RWPE1 (cell line): Measurements from ENCODE around the gene CSPG4.
A peak's percentile ranks its signal among the peaks of the same experiment; 100 is the strongest.
"Not testable (repeated sequence)": the region's sequence is repeated elsewhere in the genome, so short reads cannot be mapped to it uniquely, and the experiment has no call there.

Experiments
- CTCF ChIA-PET: fragments of 350-600 bp; sonication (Branson Sonifier 250); formaldehyde crosslinking; extraction: SDS; loops from one replicate; lab custom pipeline; 2021; lab: Yijun Ruan, JAX
- POLR2A ChIA-PET: fragments of 400-600 bp; formaldehyde crosslinking; extraction: SDS; loops from one replicate; lab custom pipeline; 2020; ENCODE audit warnings: antibody characterized with exemption; ENCODE audit not compliant: low non-redundant PET; lab: Yijun Ruan, JAX
- DNase-seq: peaks from one replicate; pipeline ENCODE4 v3.0.0; 2012; ENCODE audit warnings: low spot score
- H3K27ac ChIP-seq: fragments of 450-650 bp; 2 replicates; pipeline ENCODE4 v1.5.1; 2017
- TF ChIP-seq, protein P1 (sequence below): fragments of 450-650 bp; conservative IDR thresholded peaks from 2 replicates; pipeline ENCODE4 v1.5.1; 2017; ENCODE audit warnings: low read depth, mild to moderate bottlenecking

The CSPG4 gene

DNA sequence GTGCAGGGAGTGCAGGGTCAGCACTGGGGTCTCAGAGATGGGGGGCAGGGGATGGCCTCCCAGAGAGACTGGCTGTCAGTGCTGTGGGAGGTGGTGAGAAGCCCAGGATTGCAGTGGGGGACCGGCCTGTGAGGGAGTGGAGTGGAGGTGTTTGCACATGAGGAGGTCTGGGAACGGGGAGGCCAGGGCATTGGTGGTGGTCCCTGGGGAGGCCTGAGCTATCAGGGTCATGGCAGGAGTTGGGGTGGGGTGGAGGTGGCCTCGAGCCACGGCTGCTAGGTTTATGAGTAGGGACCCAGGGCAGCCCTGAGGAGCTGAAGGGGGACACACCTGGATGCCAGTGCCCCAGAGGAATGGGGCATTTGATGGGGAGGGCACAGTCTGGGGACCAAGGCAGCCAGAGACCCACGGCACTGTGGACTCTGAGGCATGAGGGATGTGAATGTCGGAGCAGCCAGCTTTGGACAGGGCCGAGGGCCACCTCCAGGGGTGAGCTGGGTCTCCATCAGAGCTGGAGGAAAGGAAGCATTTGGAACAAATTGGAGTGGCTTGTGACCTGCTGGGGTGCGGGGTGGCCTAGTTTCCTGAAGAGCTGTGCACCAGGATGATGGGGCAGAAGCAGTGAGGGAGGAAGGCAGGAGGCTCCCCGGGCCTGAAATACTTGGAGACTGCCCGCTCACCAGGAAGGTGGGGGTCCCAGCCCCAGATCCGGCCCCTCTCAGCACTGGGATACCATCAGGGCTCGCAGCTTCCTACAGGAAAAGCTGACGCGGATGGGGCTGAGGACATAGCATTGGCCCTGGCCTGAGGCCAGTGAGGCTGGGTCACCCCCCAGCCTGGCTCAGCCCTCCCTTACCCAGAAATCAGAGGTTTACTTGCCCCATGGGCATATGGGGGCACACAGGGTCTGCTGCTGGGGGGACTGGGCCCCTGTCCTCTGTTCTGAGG, 9.5 kb upstream of the CSPG4 start:
- CTCF ChIA-PET: interaction anchor here (0.6 to 1.7 kb wide), 4 partner anchors 21 to 80 kb away, joined by 3 to 4 read pairs (median 4); no protein-coding TSS in a partner anchor
- POLR2A ChIA-PET: no interaction called here
- peak overlapping the region; percentile 85 for H3K27ac ChIP-seq
- DNase-seq: no peak
- TF ChIP-seq, protein P1, sequence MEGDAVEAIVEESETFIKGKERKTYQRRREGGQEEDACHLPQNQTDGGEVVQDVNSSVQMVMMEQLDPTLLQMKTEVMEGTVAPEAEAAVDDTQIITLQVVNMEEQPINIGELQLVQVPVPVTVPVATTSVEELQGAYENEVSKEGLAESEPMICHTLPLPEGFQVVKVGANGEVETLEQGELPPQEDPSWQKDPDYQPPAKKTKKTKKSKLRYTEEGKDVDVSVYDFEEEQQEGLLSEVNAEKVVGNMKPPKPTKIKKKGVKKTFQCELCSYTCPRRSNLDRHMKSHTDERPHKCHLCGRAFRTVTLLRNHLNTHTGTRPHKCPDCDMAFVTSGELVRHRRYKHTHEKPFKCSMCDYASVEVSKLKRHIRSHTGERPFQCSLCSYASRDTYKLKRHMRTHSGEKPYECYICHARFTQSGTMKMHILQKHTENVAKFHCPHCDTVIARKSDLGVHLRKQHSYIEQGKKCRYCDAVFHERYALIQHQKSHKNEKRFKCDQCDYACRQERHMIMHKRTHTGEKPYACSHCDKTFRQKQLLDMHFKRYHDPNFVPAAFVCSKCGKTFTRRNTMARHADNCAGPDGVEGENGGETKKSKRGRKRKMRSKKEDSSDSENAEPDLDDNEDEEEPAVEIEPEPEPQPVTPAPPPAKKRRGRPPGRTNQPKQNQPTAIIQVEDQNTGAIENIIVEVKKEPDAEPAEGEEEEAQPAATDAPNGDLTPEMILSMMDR: no peak

DNA sequence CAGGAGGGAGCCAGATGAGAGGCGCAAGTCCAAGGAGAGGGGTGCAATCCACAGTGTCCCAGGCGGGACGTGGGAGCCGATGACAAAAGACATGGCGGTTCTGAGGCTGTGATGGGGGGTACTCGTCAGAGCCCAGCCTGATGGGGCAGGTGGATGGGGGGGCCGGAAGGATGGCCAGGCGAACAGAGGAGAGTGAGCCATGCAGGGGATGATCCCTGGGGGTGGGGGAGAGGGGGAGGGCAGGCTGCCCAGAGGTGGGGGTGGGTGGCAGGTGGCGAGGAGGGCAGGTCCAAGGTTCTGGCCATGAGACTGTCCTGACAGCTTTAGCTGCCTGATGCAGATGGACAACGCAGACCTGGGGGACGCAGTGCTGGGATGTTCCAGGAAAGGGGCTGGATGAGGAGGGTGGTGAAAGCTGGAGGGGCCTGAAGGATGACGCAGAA, 8.9 kb upstream of the CSPG4 start:
- H3K27ac ChIP-seq: peak overlapping the region; percentile 85
- ChIA-PET CTCF (interaction anchor here (0.7 to 1.7 kb wide), 2 partner anchors 35 to 81 kb away, joined by 3 to 4 read pairs; no protein-coding TSS in a partner anchor), POLR2A (no interaction called here)
- TF ChIP-seq, protein P1: no peak
- DNase-seq: no peak

DNA sequence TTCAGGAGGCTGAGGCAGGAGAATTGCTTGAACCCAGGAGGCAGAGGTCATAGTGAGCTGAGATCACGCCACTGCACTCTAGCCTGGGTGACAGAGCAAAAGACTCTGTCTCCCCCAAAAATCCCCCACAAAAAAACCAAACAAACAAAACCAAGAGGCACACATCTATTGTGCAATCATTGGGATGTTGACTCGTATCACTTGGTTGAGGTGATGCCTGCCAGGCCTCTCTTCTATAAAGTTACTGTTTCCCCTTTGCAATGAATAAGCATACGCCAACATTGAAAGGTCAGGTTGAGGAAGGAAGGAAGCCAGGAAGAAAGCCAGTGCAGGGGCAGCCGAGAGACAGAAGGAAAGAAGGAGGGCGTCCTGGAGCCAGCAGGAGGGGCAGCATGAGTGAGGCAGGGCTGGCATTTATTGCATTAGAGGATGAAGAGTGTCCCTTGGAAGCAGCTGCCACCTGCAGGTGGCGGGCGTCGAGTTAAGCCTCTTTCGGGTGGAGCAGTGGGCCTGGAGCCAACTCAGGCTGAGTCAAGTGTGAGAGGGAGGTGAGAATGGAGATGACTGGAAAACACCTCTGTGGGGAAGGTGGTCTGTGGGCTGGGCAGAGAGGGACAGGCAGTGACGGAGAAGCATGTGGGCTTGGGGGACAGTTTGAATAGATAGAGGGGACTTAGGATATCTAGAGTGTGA, 8.3 kb upstream of the CSPG4 start:
- ChIA-PET POLR2A (no interaction called here), CTCF (interaction anchor here (0.5 to 1.7 kb wide), 4 partner anchors 12 to 106 kb away, joined by 3 to 7 read pairs (median 4); no protein-coding TSS in a partner anchor)
- peak; percentile 83 for DNase-seq
- TF ChIP-seq, protein P1: peak; percentile 68
- peak overlapping the region; percentile 85 for H3K27ac ChIP-seq

DNA sequence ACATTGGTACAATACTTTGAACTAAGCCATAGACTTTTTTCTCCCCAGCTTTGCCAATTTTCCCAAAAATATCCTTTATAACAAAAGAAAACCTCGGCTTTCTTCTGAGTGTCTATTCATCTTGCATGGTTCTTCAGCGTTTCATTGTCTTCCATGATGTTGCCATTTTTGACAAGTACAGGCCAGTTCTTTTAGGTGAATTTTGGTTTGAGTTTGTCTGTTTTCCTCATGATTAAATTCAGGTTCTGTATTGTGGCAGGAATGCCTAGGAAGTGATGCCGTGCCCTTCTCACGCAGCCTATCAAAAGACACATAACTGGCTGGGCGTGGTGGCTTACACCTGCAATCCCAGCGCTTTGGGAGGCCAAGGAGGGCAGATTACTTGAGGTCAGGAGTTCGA, 7.6 kb upstream of the CSPG4 start:
- CTCF ChIA-PET: interaction anchor here (0.6 to 1.7 kb wide), 2 partner anchors 23 to 82 kb away, joined by 3 read pairs; no protein-coding TSS in a partner anchor
- TF ChIP-seq, protein P1: no peak
- peak overlapping the region; percentile 85 for H3K27ac ChIP-seq
- DNase-seq: no peak
- POLR2A ChIA-PET: no interaction called here

DNA sequence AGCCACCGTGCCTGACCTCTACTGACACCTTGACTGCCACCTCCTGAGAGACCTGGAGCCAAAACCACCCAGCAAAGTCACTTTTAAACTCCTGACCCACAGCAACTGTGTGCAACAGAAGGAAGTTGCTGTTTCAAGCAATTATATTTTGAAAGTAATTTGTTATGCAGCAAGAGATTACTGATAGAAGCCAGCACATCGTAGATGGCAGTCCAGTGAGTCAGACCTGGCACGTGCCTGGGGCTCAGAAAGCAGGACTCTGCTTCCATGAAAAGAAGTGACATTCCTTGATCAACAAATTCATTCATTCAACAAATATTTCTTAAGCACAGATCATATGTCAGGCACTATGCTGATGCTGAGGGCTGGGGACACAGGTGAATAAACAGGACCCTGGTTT, 5.7 kb upstream of the CSPG4 start:
- no peak for DNase-seq
- TF ChIP-seq, protein P1: no peak
- POLR2A ChIA-PET: no interaction called here
- CTCF ChIA-PET: no interaction called here
- H3K27ac ChIP-seq: peak overlapping the region; percentile 63

DNA sequence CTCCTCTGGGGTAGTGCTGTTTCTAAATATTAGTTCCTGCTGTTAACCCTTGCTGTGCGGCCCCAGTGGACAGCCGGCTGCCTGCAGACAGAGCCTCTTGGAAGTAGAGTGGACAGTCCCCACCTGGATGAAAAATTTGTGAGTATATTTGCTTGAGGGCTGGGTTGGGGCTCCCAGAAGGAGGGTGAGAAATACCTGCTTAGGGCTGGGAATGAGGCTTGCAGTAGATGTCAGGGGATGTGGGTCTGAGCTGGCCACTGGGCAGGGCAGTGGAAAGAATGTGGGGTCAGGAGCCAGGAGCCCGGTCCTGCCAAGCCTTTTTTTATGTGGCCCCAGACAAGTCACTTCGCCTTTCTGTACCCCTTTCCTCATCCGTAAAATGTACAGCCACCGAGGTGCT, 4.4 kb upstream of the CSPG4 start:
- DNase-seq, POLR2A ChIA-PET, CTCF ChIA-PET: not testable (repeated sequence)
- H3K27ac ChIP-seq: peak overlapping the region; percentile 63

DNA sequence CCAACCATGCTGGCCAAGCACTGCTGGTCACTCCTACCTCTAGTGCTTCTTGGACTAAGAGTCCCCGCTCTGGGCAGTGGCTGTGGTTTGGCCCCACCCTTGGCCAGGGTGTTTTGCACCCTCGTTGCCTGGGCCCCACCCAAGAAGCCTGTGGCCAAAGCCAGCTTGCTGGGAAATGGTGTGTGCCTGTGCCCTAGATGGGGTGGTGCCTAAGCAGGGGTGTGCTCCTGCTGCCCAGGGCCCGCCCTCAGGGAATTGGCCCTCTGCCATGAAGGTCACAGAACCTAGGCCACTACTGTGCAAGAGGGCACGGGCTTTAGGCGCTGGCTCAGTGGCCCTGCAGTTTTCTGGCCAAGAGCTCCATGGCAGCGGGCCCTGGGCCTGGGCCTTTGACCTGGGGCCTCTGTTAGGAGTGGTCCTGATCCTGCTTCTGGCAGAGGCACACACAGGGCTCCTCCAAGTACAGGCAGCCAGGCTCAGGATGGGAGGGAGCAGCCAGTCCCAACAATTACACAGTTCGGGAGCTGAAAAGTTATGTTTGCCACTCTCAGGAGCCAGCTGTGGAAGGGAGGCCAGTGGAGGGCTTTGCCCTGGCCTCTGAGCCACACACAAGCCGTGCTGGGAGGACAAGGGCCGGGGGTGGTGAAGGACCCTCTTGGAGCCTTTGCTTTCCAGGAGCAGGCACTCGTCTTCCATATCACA, 3.8 kb upstream of the CSPG4 start:
- CTCF ChIA-PET: not testable (repeated sequence)

DNA sequence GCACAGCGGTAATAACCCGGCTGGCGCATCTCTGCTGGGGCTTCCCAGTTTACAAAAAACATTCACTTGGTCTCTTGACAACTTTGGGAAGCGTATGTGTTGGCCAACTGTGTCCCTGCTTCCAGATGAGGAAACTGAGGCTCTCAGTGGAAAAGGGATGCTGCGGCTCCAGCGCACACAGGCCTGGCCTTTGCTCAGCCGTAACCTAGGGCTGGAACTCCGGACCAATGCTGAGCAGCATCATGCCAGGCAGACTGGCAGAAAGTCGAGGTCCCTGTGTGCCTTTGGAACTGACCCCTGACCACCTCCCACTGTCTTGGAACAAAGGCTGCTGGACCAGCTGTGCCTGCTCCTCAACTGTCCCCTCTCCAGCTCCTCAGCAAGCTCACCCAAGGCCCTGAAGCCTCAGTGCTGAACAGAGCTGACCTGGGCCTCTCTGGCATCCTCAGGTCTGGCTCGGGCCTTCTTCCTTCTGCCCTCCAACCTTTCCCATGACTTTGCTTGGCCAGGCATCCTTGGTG, 2.7 kb upstream of the CSPG4 start:
- peak overlapping the region; percentile 40; the same call in 1 of the 2 replicates for H3K27ac ChIP-seq
- POLR2A ChIA-PET, DNase-seq: not testable (repeated sequence)
- CTCF ChIA-PET: interaction anchor here (0.6 kb wide), 1 partner anchor 13 kb away, joined by 3 read pairs; no protein-coding TSS in a partner anchor

More for the DNA sequence above, 3.8 kb upstream of the CSPG4 start:
- H3K27ac ChIP-seq: peak overlapping the region; percentile 63
- DNase-seq, POLR2A ChIA-PET: not testable (repeated sequence)
